ENCODE measurements around the gene KCNMA1. TPM values are rescaled to one million over a fixed set of nuclear protein-coding genes. Genes with fewer than 3 reads are reported as not detected.
"Not testable (repeated sequence)": the region's sequence is repeated elsewhere in the genome, so short reads cannot be mapped to it uniquely, and the experiment has no call there.

KCNMA1 gene
- total RNA-seq, 2 experiments from 2014 or later: 0.55 to 1.5 TPM

DNA sequence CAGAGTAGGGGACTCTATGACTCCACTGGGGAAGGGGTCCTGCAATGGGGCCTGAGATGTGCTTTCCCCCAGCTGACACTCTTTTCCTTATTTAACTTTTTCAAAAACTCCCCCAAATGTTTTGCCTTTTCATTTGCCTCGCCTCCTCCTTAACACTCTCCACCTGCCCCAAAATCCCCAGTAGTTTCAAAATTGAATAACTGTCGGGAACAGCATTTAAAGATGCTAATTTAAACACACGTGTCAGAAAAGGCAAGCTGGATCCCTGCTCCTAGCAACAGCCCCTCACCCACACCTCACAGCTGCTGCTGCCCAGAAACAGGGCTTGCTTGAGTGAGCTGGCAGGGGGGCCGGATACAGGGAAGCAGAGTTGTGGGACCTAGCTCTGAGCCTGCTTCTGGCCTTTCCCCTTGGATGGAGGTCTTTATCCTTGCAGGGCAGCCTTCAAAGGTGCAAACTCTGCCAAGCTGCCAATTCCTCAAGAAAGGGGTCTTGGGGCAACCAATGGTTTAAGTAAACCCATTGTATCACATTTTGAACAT is 115.3 kb downstream of the KCNMA1 start:
- Mint-ChIP-seq H3K27ac (no peak overlapping the region), H3K27me3 (peaks cover 12% of the 10 kb centered on the region), H3K36me3 (no peaks in the 10 kb centered on the region), H3K4me1 (no peaks in the 10 kb centered on the region), H3K4me3 (no peak overlapping the region), H3K9me3 (ENCODE audit: low read depth) (no peaks in the 10 kb centered on the region)
- DNase-seq (no peak), ATAC-seq (no peak)
- CTCF ChIA-PET: no interaction called here

DNA sequence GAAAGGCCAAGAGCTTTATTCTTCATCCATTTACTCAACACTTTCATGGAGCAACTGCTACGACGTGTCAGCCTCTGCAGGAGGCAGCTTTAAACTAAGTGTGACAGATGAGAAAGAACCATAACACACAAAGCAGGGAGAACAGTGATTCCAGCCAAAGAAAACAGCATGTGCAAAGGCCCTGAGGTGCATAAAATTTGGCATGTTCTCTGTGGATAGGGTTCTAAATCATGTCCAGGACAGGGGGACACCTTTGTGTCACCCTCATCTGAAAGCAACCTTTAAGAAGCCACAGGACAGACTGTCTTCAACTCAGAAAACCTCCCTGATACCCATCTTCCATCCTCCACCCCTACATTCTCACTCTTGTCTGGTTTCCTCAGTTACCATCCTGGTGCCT is 116.6 kb downstream of the KCNMA1 start:
- H3K4me3 Mint-ChIP-seq: no peak overlapping the region
- CTCF ChIA-PET: no interaction called here
- DNase-seq: no peak
- H3K9me3 Mint-ChIP-seq (ENCODE audit: low read depth): no peaks in the 10 kb centered on the region
- no peaks in the 10 kb centered on the region for H3K4me1 Mint-ChIP-seq
- H3K27me3 Mint-ChIP-seq: peaks cover 12% of the 10 kb centered on the region
- H3K27ac Mint-ChIP-seq: no peak overlapping the region
- ATAC-seq: no peak
- no peaks in the 10 kb centered on the region for H3K36me3 Mint-ChIP-seq

DNA sequence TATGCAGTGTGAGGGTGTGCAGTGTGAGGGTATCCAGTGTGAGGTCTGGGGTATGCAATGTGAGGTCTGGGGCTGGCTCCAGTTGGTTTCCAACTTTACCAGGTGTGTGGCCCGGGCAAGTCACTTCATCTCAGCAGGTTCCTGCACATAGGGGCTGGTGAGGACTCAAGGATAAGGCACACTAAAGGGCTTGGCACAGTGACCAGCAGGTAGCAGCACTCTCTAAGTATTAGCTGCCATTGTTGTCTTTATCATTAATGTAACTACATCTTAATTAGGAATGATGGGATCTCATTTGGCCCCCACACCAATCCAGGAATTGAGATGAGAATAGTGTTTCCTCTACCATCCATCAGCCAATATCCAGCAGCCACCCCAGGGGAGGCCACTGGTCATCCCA is 117.3 kb downstream of the KCNMA1 start:
- no peaks in the 10 kb centered on the region for H3K9me3 Mint-ChIP-seq (ENCODE audit: low read depth)
- no peak for ATAC-seq
- no peak for DNase-seq
- H3K4me1 Mint-ChIP-seq: no peaks in the 10 kb centered on the region
- H3K27ac Mint-ChIP-seq: no peak overlapping the region
- CTCF ChIA-PET: no interaction called here
- H3K36me3 Mint-ChIP-seq: no peaks in the 10 kb centered on the region
- peaks cover 12% of the 10 kb centered on the region for H3K27me3 Mint-ChIP-seq
- no peak overlapping the region for H3K4me3 Mint-ChIP-seq

DNA sequence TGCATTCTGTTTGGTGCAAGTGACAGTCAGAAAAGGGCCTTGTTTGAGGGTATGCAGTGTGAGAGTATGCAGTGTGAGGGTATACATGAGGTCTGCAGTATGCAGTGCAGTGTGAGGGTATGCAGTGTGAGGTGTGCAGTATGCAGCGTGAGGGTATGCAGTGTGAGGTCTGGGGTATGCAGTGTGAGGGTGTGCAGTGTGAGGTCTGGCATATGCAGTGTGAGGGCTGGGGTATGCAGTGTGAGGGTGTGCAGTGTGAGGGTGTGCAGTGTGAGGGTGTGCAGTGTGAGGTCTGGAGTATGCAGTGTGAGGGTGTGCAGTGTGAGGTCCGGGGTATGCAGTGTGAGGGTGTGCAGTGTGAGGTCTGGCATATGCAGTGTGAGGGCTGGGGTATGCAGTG is 117.8 kb downstream of the KCNMA1 start:
- CTCF ChIA-PET; H3K4me3 Mint-ChIP-seq; H3K27ac Mint-ChIP-seq; H3K27me3 Mint-ChIP-seq; H3K36me3 Mint-ChIP-seq; H3K9me3 Mint-ChIP-seq (ENCODE audit: low read depth); ATAC-seq; DNase-seq; H3K4me1 Mint-ChIP-seq: not testable (repeated sequence)

DNA sequence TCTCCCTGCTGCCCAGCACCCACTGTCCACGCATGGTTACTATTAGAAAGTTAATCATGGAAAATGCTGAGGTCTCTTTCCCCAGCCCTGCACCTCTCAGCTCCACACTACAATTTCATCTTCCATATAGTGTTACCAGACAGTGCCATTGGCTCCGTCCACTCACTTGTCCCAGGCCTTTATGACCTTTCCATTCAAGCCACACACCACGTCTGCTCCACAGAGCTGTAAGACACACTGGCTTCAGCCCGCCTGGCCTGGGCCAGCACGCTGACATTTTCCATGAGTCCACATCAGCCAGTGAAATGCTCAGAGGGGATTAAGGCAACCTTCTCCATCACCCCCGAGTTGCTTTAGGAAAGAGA is 118.7 kb downstream of the KCNMA1 start:
- no peaks in the 10 kb centered on the region for H3K4me1 Mint-ChIP-seq
- peaks cover 2% of the 10 kb centered on the region for H3K27me3 Mint-ChIP-seq
- CTCF ChIA-PET: no interaction called here
- ATAC-seq (no peak), DNase-seq (no peak)
- no peak overlapping the region for H3K4me3 Mint-ChIP-seq
- no peak overlapping the region for H3K27ac Mint-ChIP-seq
- no peaks in the 10 kb centered on the region for H3K36me3 Mint-ChIP-seq
- H3K9me3 Mint-ChIP-seq (ENCODE audit: low read depth): no peaks in the 10 kb centered on the region

DNA sequence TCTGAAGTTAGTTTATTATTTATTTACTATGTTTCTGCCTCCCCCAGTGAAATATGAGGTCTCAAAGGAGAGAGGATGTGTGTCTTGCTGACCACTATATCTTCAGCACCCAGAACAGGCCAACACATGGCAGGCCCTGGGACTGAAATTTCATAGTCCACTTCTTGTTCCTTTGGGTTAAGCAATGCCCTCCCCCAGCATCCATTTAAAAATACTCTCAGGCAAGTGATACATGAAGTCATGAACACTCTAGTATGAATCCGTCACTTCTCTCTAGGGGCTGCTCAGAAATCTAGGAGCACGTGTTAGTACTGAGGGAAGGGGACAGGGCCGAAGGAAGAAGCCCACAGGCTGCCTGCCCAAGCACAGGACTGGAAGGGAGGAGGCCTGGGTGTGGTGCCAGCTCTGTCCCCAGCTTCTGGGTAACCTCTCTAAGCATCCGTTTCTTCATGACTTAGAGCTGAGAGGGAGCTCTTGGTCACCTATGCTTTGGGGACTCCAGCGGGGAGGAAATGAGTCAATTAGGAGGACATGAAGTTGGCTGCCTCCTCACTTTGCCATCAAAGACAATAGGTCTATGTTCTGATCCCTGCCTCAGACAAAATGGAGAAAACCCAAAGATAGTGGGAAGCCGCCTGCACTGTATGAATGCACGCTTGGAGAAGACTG is 119.2 kb downstream of the KCNMA1 start:
- H3K4me3 Mint-ChIP-seq: no peak overlapping the region
- no peak for ATAC-seq
- peaks cover 2% of the 10 kb centered on the region for H3K27me3 Mint-ChIP-seq
- no peaks in the 10 kb centered on the region for H3K4me1 Mint-ChIP-seq
- no peak overlapping the region for H3K27ac Mint-ChIP-seq
- no peaks in the 10 kb centered on the region for H3K9me3 Mint-ChIP-seq (ENCODE audit: low read depth)
- CTCF ChIA-PET: no interaction called here
- no peak for DNase-seq
- no peaks in the 10 kb centered on the region for H3K36me3 Mint-ChIP-seq

DNA sequence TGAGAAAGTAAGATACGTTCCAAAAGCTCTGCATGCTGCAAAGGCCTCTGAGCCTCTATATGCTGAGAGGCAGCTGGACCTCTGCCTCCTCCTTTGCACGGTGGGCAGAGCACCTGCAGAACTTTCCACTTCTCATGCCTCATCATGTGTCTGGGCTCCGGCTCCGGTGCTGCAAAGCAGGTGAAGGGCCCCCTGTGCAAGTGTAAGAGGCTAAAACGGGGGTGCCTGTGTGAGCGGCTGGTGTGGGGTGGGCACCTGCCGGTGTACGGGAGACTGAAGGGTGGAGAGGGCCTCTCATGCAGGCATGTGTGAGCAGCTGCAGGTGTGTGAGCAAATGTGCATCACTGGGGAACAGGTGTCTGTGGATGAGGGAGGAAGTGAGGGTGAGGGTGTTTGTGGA is 121.0 kb downstream of the KCNMA1 start:
- Mint-ChIP-seq H3K27me3 (no peaks in the 10 kb centered on the region), H3K4me3 (no peak overlapping the region), H3K4me1 (no peaks in the 10 kb centered on the region), H3K9me3 (ENCODE audit: low read depth) (no peaks in the 10 kb centered on the region), H3K27ac (no peak overlapping the region), H3K36me3 (no peaks in the 10 kb centered on the region)
- CTCF ChIA-PET: no interaction called here
- ATAC-seq: no peak
- DNase-seq: no peak

DNA sequence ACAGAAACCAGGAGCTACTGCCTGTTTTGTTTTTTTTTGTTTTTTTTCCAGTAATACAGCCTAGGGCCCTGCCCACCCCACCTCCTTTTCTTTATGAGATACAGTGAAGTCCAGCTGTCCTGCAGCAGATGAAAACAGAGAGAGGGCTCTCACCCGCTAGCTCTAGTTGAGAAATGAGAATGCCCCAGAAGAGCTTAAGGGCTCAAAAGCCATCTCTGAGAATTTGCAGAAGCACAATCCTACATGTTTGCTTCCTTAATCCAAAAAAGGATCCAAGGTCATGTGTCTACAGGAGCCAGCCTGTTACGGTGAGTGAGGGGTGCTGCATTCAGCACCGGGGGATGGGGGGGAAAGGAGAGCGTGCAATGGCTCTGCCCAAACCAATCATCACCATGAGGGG is 122.7 kb downstream of the KCNMA1 start:
- no peak for ATAC-seq
- no peaks in the 10 kb centered on the region for H3K4me1 Mint-ChIP-seq
- CTCF ChIA-PET: no interaction called here
- no peak overlapping the region for H3K27ac Mint-ChIP-seq
- H3K36me3 Mint-ChIP-seq: no peaks in the 10 kb centered on the region
- DNase-seq: no peak
- peaks cover 3% of the 10 kb centered on the region for H3K27me3 Mint-ChIP-seq
- no peaks in the 10 kb centered on the region for H3K9me3 Mint-ChIP-seq (ENCODE audit: low read depth)
- H3K4me3 Mint-ChIP-seq: no peak overlapping the region

DNA sequence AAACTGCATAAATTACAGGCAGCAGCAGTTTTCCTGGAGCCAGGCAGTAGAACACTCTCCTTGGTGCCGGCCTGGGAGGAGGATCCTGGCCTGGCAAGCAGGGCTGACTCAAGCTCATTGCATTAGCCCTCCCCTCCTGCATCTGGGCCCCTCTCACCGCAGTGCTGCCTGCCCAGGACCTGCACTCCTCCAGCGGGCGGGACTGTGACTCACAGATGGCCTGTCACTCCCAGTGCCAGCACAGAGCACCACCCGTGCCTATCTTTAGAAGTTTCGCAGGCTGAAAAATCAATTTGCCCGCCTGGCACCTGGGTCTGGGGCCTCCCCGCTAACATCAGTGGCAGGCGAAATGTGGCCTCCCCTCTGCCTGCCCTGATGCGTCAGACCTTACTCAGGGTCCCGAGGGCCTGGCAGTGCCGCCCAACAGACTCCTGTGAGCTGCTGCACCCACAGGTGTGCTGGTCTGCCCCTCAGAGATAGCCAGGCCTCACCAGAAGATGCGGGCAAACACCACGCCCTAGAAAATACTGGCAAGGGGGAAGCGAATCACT is 123.8 kb downstream of the KCNMA1 start:
- CTCF ChIA-PET: no interaction called here

DNA sequence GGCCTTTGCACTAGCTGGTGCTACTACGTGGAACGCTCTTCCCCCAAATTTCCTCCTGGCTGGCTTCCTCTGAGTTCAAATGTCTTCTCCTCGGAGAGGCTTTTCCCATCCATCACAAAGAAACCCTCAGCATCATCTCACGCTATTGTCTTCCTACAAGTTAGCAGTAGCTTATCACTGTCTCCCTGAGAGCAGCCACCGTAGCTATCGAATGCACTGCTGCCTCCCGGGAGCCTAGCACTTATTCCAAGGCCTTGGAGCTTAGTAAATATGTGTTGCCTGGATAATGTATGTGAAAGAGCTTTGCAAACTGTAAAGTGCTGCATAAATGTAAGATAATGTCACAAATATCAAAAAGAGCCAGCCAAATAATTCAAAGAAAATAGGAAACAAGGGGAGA is 124.4 kb downstream of the KCNMA1 start:
- H3K9me3 Mint-ChIP-seq (ENCODE audit: low read depth): no peaks in the 10 kb centered on the region
- no peaks in the 10 kb centered on the region for H3K36me3 Mint-ChIP-seq
- peaks cover 3% of the 10 kb centered on the region for H3K27me3 Mint-ChIP-seq
- H3K4me3 Mint-ChIP-seq: no peak overlapping the region
- DNase-seq (no peak), ATAC-seq (no peak)
- H3K4me1 Mint-ChIP-seq: no peaks in the 10 kb centered on the region
- CTCF ChIA-PET: no interaction called here
- no peak overlapping the region for H3K27ac Mint-ChIP-seq

More for the DNA sequence above, 123.8 kb downstream of the KCNMA1 start:
- H3K36me3 Mint-ChIP-seq: no peaks in the 10 kb centered on the region
- peaks cover 3% of the 10 kb centered on the region for H3K27me3 Mint-ChIP-seq
- no peak overlapping the region for H3K4me3 Mint-ChIP-seq
- no peaks in the 10 kb centered on the region for H3K9me3 Mint-ChIP-seq (ENCODE audit: low read depth)
- ATAC-seq (no peak), DNase-seq (no peak)
- H3K27ac Mint-ChIP-seq: no peak overlapping the region
- H3K4me1 Mint-ChIP-seq: no peaks in the 10 kb centered on the region

DNA sequence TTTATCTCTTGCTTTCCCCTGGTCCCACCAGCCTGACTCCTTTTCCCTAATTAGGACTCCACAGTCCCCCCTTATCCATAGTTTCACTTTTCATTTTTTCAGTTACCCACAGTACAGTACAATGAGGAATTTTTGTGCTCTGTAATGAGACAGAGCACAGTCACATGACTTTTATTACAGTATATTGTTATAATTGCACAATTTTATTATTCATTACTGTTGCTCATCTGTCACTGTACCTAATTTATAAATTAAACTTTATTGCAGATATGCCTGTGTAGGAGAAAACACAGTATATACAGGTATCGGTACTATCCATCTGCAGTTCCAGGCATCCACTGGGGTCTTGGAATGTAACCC is 125.4 kb downstream of the KCNMA1 start:
- ATAC-seq: no peak
- DNase-seq: no peak
- Mint-ChIP-seq H3K27ac (no peak overlapping the region), H3K9me3 (ENCODE audit: low read depth) (no peaks in the 10 kb centered on the region), H3K27me3 (peaks cover 8% of the 10 kb centered on the region), H3K4me3 (no peak overlapping the region), H3K36me3 (no peaks in the 10 kb centered on the region), H3K4me1 (no peaks in the 10 kb centered on the region)
- CTCF ChIA-PET: no interaction called here

DNA sequence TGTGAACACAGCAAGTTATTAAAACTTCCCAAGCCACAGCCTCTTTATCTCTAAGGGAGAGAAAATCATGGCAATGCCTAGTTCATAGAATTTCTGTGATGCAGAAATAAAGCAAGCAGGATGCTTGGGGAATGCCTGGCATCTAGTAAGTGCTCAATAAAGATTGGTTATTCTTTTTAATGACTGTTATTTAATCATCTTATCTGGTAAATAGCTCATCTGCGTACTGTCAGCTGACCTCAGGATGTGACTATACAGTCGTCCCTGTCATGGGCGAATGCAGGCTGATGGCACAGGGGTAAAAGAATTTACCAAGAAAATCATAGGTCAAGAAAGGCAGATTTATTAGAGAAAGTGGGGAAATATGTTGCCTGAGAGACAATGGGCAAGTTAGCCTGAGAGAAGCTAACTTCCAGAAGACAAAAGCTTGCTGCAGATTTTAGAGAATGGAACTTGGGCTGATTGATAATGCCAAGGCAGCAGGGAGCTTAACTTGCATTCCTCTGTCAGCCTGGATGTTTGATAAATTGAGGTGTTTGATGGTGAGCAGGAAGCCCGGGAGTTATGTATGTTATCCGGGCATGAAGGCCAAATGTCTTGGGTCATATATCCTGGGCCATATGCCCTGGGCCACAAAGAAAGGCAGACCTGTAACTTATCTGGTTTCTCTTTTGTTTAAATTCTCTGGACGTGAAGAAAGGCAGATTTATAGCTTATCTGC is 126.0 kb downstream of the KCNMA1 start:
- H3K27ac Mint-ChIP-seq: no peak overlapping the region
- no peaks in the 10 kb centered on the region for H3K9me3 Mint-ChIP-seq (ENCODE audit: low read depth)
- H3K4me1 Mint-ChIP-seq: no peaks in the 10 kb centered on the region
- peaks cover 8% of the 10 kb centered on the region for H3K27me3 Mint-ChIP-seq
- H3K4me3 Mint-ChIP-seq: no peak overlapping the region
- no peak for DNase-seq
- no peaks in the 10 kb centered on the region for H3K36me3 Mint-ChIP-seq
- CTCF ChIA-PET: no interaction called here
- ATAC-seq: no peak

DNA sequence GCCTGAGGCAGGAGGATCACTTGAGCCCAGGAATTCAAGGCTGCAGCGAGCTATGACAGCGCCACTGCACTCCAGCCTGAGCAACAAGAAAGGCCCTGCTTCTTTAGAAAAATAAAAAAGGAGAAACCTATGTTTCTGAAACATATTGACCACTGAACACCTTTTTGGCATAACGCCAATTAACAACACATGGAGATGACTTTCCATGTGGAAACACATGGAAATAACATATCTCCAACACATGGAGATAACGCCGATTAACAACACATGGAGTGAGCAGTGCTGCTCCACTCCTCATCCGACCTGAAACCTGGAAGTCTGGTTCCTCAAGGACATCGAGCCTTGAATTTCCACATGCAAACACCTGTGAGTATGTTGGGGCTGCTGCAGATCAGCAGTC is 126.9 kb downstream of the KCNMA1 start:
- H3K36me3 Mint-ChIP-seq: no peaks in the 10 kb centered on the region
- H3K4me3 Mint-ChIP-seq: no peak overlapping the region
- no peak for DNase-seq
- no peaks in the 10 kb centered on the region for H3K4me1 Mint-ChIP-seq
- H3K27ac Mint-ChIP-seq: no peak overlapping the region
- CTCF ChIA-PET: no interaction called here
- H3K27me3 Mint-ChIP-seq: peaks cover 14% of the 10 kb centered on the region
- H3K9me3 Mint-ChIP-seq (ENCODE audit: low read depth): no peaks in the 10 kb centered on the region
- no peak for ATAC-seq

DNA sequence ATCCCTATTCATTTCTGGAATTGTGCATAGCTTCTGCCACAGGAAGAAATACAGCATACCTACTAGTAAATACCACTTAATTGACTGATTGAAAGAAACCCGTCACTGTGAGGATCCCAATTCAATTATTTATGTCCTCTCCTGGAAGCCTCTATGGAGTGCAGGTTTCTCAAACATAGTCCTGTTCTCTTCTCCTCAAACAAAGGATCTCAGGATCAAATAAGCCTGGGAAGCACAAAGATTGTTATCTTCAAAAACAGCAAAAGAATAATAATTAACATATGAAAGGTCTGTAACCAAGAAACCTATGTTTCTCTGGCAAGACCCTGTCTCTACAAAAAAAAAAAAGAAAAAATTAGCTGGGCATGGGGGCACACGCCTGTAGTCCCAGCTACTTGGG is 127.3 kb downstream of the KCNMA1 start:
- H3K9me3 Mint-ChIP-seq (ENCODE audit: low read depth): no peaks in the 10 kb centered on the region
- H3K4me3 Mint-ChIP-seq: no peak overlapping the region
- no peaks in the 10 kb centered on the region for H3K36me3 Mint-ChIP-seq
- ATAC-seq (no peak), DNase-seq (no peak)
- CTCF ChIA-PET: no interaction called here
- H3K27ac Mint-ChIP-seq: no peak overlapping the region
- H3K27me3 Mint-ChIP-seq: peaks cover 14% of the 10 kb centered on the region
- H3K4me1 Mint-ChIP-seq: no peaks in the 10 kb centered on the region
